ENCODE data around the gene GAPVD1. TPM values are rescaled to one million over a fixed set of nuclear protein-coding genes. Genes with fewer than 3 reads are reported as not detected.

The GAPVD1 gene
- total RNA-seq, 2 donors from 2014 or later, result 44.4 to 48.4 TPM

- peak overlapping the region; percentile 95 for H3K4me3 Mint-ChIP-seq
- H3K27me3 Mint-ChIP-seq (ENCODE audit: insufficient read depth), result no peaks in the 10 kb centered on the region
- Histone ChIP-seq H3K36me3 (ENCODE audit: control insufficient read depth, insufficient read depth, low read length) (peaks cover 65% of the 10 kb centered on the region), H3K4me1 (ENCODE audit: control insufficient read depth, insufficient read depth, low read length) (no peaks in the 10 kb centered on the region), H3K4me3 (ENCODE audit: low read length) (peak overlapping the region; percentile 99), H3K9ac (ENCODE audit: extremely low read depth, low read length, poor library complexity, severe bottlenecking) (peak overlapping the region; percentile 99), H3K27ac (ENCODE audit: low read depth, low read length) (no peak overlapping the region), H3K27me3 (ENCODE audit: control insufficient read depth, insufficient read depth, low read length, poor library complexity, severe bottlenecking) (no peaks in the 10 kb centered on the region), H3K9me3 (ENCODE audit: control insufficient read depth, low read length) (no peaks in the 10 kb centered on the region)
- DNase-seq, result no peak
- H3K36me3 Mint-ChIP-seq (ENCODE audit: low read depth), result peaks cover 62% of the 10 kb centered on the region
- TF ChIP-seq CTCF (conservative IDR thresholded peaks at IDR 0.05), result no peak
- 94 to 95% methylated on average over 9 to 14 of the region's 14 CpGs for whole genome bisulfite sequencing, 2 experiments (ENCODE audit: insufficient coverage in 1 of 2, insufficient read length in 1 of 2)
- no peaks in the 10 kb centered on the region for H3K9me3 Mint-ChIP-seq
- peak overlapping the region; percentile 11 for H3K27ac Mint-ChIP-seq
- H3K4me1 Mint-ChIP-seq, result peaks cover 48% of the 10 kb centered on the region
Observed at GRCh38 chr9:125238915-125239446, 22.6 kb upstream of the GAPVD1 start.

GRCh38 chr9:125239631-125240597, 21.7 kb upstream of the GAPVD1 start:
- Mint-ChIP-seq H3K4me1 (peaks cover 48% of the 10 kb centered on the region), H3K36me3 (ENCODE audit: low read depth) (peaks cover 62% of the 10 kb centered on the region), H3K4me3 (peak overlapping the region; percentile 95), H3K27me3 (ENCODE audit: insufficient read depth) (no peaks in the 10 kb centered on the region), H3K27ac (peak overlapping the region; percentile 99), H3K9me3 (no peaks in the 10 kb centered on the region)
- Histone ChIP-seq H3K36me3 (ENCODE audit: control insufficient read depth, insufficient read depth, low read length) (peaks cover 59% of the 10 kb centered on the region), H3K9ac (ENCODE audit: extremely low read depth, low read length, poor library complexity, severe bottlenecking) (peak overlapping the region; percentile 99), H3K4me3 (ENCODE audit: low read length) (peak overlapping the region; percentile 99), H3K4me1 (ENCODE audit: control insufficient read depth, insufficient read depth, low read length) (no peaks in the 10 kb centered on the region), H3K27ac (ENCODE audit: low read depth, low read length) (no peak overlapping the region), H3K27me3 (ENCODE audit: control insufficient read depth, insufficient read depth, low read length, poor library complexity, severe bottlenecking) (no peaks in the 10 kb centered on the region), H3K9me3 (ENCODE audit: control insufficient read depth, low read length) (no peaks in the 10 kb centered on the region)
- no peak for DNase-seq
- TF ChIP-seq CTCF (conservative IDR thresholded peaks at IDR 0.05), result no peak
- WGBS, 2 experiments (ENCODE audit: insufficient coverage in 1 of 2, insufficient read length in 1 of 2), result 52 to 73% methylated on average over 3 to 8 of the region's 8 CpGs

- Mint-ChIP-seq H3K4me1 (peaks cover 42% of the 10 kb centered on the region), H3K9me3 (no peaks in the 10 kb centered on the region), H3K4me3 (peak overlapping the region; percentile 95), H3K36me3 (ENCODE audit: low read depth) (peaks cover 56% of the 10 kb centered on the region), H3K27ac (peak overlapping the region; percentile 99), H3K27me3 (ENCODE audit: insufficient read depth) (no peaks in the 10 kb centered on the region)
- H3K27me3 ChIP-seq (ENCODE audit: control insufficient read depth, insufficient read depth, low read length, poor library complexity, severe bottlenecking), result no peaks in the 10 kb centered on the region
- H3K4me1 ChIP-seq (ENCODE audit: control insufficient read depth, insufficient read depth, low read length), result no peaks in the 10 kb centered on the region
- peak overlapping the region; percentile 99 for H3K9ac ChIP-seq (ENCODE audit: extremely low read depth, low read length, poor library complexity, severe bottlenecking)
- H3K4me3 ChIP-seq (ENCODE audit: low read length), result peak overlapping the region; percentile 99
- DNase-seq, result no peak
- no peak for TF ChIP-seq CTCF (conservative IDR thresholded peaks at IDR 0.05)
- H3K27ac ChIP-seq (ENCODE audit: low read depth, low read length), result peak overlapping the region; percentile 95
- peaks cover 52% of the 10 kb centered on the region for H3K36me3 ChIP-seq (ENCODE audit: control insufficient read depth, insufficient read depth, low read length)
- WGBS, 2 experiments (ENCODE audit: insufficient coverage in 1 of 2, insufficient read length in 1 of 2), result 0 to 1% methylated on average over 27 to 33 of the region's 33 CpGs
- H3K9me3 ChIP-seq (ENCODE audit: control insufficient read depth, low read length), result no peaks in the 10 kb centered on the region
Observed at GRCh38 chr9:125240649-125240999, 21.0 kb upstream of the GAPVD1 start.
